ENCODE data around the gene IPO7.

Gene IPO7

DNA sequence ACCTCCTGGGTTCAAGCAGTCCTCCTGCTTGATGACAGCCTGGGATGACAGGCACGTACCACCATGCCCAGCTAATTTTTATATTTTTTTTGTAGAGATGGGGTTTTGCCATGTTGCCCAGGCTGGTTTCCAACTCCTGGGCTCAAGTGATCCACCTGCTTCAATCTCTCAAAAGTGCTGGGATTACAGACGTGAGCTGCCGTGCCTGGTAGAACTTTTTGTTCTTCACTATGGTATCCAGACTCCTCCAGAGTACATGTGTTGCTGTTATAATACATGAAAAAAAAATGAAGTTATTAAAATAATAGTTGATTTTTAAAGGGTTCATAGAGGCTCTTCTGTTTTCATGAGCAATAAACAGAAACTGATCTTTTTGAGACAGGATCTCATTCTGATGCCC lies 105.9 kb downstream of the IPO7 start:
- DNase-seq = no peak

- DNase-seq = no peak
Observed at GRCh38 chr11:9493492-9493891, 109.0 kb downstream of the IPO7 start.

DNA sequence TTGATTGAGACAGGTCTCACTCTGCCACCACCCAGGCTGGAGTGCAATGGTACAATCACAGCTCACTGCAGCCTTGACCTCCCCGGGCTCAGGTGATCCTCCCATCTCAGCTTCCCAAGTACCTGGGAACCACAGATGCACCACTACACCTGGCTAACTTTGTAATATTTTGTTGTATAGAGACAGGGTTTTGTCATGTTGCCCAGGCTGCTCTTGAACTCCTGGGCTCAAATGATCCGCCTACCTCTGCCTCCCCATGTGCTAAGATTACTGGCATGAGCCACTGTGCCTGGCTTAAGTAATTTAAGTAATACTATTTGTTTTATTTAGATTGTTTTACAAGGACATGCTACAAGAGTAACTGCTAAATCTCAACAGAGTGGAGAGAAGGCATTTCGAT lies 109.9 kb downstream of the IPO7 start:
- DNase-seq = no peak

DNA sequence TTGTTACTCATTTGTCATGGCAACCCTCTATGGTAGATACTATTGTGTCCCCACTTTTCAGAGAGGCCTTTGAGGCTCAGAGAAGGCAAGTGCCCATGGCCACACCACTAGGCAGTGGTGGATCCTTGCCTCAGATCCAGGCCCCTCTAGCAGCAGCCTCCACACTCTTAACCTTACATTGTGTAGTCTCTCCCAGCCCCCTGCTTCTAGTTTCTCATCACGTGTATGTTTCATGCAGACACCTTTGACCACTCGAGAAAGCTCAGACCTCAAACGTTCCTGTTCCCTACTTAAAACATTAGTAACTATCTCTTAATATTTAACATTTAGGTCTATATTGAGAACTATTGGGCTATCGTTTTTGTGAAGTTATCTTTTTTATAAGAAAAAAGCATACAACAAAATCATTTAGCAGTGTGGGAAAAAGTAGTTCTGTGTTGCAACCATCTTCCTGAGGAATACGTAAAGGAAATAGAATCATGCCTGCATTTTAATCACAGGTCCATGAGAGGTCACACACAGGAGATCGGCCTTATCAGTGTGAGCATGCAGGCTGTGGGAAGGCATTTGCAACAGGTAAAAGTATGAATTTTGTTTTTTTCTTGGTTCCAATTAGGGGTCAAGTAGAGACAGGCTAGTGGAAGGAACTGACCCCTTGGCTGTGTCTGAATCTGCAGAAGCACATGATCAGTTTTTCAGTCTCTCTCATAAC lies 111.5 kb downstream of the IPO7 start:
- DNase-seq = no peak
